Stimulated activated CD8-positive, alpha-beta memory T cell treated with anti-CD3 and anti-CD28 coated beads, Interleukin-4, amount 100 ng/mL, for 48 hours (primary cell): ENCODE results near the gene IL17B.

Experiments
- DNase-seq: peaks from one replicate; pipeline ENCODE4 v3.0.0-alpha.2; 2020

Gene IL17B

GRCh38 chr5:149355688-149356087 lies 23.4 kb downstream of the IL17B start:
- DNase-seq = peak; percentile 38

GRCh38 chr5:149353911-149354310 lies 25.2 kb downstream of the IL17B start:
- DNase-seq = no peak

GRCh38 chr5:149352169-149352568 lies 26.9 kb downstream of the IL17B start:
- DNase-seq = no peak

GRCh38 chr5:149349382-149349781 lies 29.7 kb downstream of the IL17B start:
- no peak for DNase-seq

- DNase-seq = no peak
Observed at GRCh38 chr5:149348518-149348917, 30.6 kb downstream of the IL17B start.

GRCh38 chr5:149345892-149346222 lies 33.2 kb downstream of the IL17B start:
- DNase-seq = no peak

- peak; percentile 94 for DNase-seq
Observed at GRCh38 chr5:149345147-149345891, 33.8 kb downstream of the IL17B start, which contains the start of gene GRPEL2. Gene GRPEL2 (plus strand): TSS chr5:149345499. CDS start chr5:149345540, 41 bp downstream.

- no peak for DNase-seq
Observed at GRCh38 chr5:149344151-149344550, 34.9 kb downstream of the IL17B start.

GRCh38 chr5:149341876-149342275 lies 37.2 kb downstream of the IL17B start:
- no peak for DNase-seq

- no peak for DNase-seq
Observed at GRCh38 chr5:149340920-149341319, 38.2 kb downstream of the IL17B start.

- DNase-seq = no peak
Observed at GRCh38 chr5:149338364-149338763, 40.7 kb downstream of the IL17B start.

GRCh38 chr5:149337736-149338135 lies 41.4 kb downstream of the IL17B start:
- no peak for DNase-seq

GRCh38 chr5:149333711-149334443 lies 45.2 kb downstream of the IL17B start:
- DNase-seq = no peak

- no peak for DNase-seq
Observed at GRCh38 chr5:149328177-149328576, 50.9 kb downstream of the IL17B start.

- no peak for DNase-seq
Observed at GRCh38 chr5:149326611-149327010, 52.5 kb downstream of the IL17B start.

GRCh38 chr5:149325894-149326293 lies 53.2 kb downstream of the IL17B start:
- no peak for DNase-seq

GRCh38 chr5:149325166-149325735 lies 53.8 kb downstream of the IL17B start:
- no peak for DNase-seq

GRCh38 chr5:149324641-149325040 lies 54.5 kb downstream of the IL17B start:
- no peak for DNase-seq
